H1 (cell line): ENCODE data around the gene RNPEPL1.

Source experiments
- CTCF ChIP-seq, 3 experiments: IDR thresholded peaks; 1 replicate in 2 of 3; 2 replicates in 1 of 3; pipeline versions ENCODE4 v1.5.1 to v1.6.1; 2011; ENCODE audit warnings: low read length in 3 of 3, mild to moderate bottlenecking in 3 of 3, inconsistent platforms in 2 of 3, low read depth in 1 of 3, moderate library complexity in 1 of 3; ENCODE audit not compliant: insufficient read depth in 1 of 3; ENCODE audit errors: control extremely low read depth in 1 of 3
- HDAC6 ChIP-seq: IDR thresholded peaks from one replicate; pipeline ENCODE4 v1.7.1; 2012; ENCODE audit warnings: low read depth, mild to moderate bottlenecking, inconsistent platforms, low read length, moderate library complexity
- JUND ChIP-seq: IDR thresholded peaks from 2 replicates; pipeline ENCODE4 v1.6.1; 2011; ENCODE audit warnings: mild to moderate bottlenecking, improper control_type of control experiment, low read length
- SIX5 ChIP-seq: IDR thresholded peaks from 2 replicates; pipeline ENCODE4 v1.6.1; 2011; ENCODE audit warnings: mild to moderate bottlenecking, low read depth, low read length

DNA sequence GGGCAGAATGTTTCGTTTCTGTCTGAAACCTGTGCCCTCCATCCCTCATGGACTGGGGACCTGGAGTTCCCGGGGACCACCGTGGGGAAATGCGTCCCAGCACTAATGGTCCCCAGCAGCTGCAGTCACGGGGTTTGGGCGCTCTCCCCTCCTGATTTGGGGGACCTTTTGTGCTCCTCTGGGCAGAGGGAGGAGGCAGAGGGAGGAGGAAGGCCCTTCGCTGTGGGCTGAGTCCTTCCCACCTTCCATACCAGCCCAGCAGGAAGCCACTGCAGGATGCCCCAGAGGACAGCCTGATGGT, 60.2 kb downstream of the RNPEPL1 start:
- no peak for TF ChIP-seq SIX5
- TF ChIP-seq JUND: no peak
- TF ChIP-seq HDAC6: no peak
- TF ChIP-seq CTCF (IDR thresholded peaks at IDR 0.05; ENCODE audit: control extremely low read depth in 1 of 3, insufficient read depth in 1 of 3, low read depth in 1 of 3, low read length in 3 of 3): no peak
